ENCODE measurements around the gene C1QTNF12. TPM values are rescaled to one million over a fixed set of nuclear protein-coding genes. Genes with fewer than 3 reads are reported as not detected.

Gene C1QTNF12
- total RNA-seq, 1 donor from 2014 or later = 2.6 TPM

DNA sequence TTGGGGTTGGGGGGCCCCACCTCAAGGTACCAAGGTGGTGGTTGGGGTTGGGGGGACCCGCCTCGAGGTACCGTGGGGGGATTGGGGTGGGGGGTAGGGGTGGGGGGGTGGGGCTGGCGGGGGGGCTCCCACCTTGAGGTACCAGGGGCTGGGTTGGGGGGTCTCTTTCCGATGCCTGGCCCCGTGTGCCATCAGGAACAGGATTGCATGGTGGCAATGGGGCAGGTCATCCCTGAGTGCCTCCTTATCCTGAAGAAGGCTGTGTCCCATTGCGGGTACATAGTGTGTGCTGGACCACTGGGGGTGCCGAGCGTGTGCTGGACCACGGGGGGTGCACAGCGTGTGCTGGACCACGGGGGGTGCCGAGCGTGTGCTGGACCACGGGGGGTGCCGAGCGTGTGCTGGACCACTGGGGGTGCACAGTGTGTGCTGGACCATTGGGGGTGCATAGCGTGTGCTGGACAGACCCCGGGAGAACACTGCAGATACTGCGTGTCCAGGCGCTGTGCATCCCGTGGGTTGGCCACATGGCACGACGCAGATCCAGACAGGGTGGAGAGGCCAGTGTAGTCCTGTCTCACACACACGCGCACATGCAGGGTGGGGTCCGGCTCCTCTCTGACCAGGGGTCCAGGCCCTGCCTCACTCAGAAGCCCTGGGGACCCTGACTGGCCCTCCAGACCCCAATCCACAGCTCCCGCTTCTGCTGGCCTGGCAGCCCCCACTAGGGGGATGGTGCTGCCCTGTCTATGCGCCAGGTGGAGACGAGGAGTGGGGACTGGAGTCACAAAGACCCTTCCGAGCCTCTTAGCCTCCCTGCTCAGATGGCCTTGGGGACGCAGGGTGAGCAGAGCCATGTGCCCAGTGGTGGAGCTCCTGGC is 37.9 kb upstream of the C1QTNF12 start:
- no peak overlapping the region for H3K27ac ChIP-seq
- no peaks in the 10 kb centered on the region for H3K4me1 ChIP-seq
- intact Hi-C loops (cut with DNase I) = loop anchor here (10.0 kb wide), 1 partner anchor 160 kb away; no protein-coding TSS in a partner anchor
- no peak for ATAC-seq
- TF ChIP-seq, protein P1, sequence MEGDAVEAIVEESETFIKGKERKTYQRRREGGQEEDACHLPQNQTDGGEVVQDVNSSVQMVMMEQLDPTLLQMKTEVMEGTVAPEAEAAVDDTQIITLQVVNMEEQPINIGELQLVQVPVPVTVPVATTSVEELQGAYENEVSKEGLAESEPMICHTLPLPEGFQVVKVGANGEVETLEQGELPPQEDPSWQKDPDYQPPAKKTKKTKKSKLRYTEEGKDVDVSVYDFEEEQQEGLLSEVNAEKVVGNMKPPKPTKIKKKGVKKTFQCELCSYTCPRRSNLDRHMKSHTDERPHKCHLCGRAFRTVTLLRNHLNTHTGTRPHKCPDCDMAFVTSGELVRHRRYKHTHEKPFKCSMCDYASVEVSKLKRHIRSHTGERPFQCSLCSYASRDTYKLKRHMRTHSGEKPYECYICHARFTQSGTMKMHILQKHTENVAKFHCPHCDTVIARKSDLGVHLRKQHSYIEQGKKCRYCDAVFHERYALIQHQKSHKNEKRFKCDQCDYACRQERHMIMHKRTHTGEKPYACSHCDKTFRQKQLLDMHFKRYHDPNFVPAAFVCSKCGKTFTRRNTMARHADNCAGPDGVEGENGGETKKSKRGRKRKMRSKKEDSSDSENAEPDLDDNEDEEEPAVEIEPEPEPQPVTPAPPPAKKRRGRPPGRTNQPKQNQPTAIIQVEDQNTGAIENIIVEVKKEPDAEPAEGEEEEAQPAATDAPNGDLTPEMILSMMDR (IDR thresholded peaks at IDR 0.05) = no peak
- no peak for DNase-seq
- H3K27me3 ChIP-seq = peaks cover 14% of the 10 kb centered on the region
- no peak overlapping the region for H3K4me3 ChIP-seq
- H3K9me3 ChIP-seq = no peaks in the 10 kb centered on the region
- no peaks in the 10 kb centered on the region for H3K36me3 ChIP-seq

DNA sequence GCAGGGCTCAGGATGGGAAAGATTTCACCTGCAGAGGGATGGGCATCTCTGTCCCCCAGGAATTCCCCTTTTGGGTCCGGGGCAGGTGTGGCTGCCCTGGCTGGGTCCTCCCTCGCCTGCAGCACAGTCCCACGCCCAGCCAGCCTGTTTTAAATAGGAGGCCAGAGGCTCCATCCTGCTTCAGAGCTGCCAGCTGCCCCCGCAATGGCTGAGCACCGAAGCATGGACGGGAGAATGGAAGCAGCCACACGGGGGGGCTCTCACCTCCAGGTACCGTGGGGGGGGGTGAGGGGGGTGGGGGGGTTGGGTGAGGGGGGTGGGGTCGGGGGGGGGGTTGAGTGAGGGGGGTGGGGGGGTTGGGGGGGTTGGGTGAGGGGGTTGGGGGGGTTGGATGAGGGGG is 37.3 kb upstream of the C1QTNF12 start:
- DNase-seq = no peak
- peaks cover 14% of the 10 kb centered on the region for H3K27me3 ChIP-seq
- H3K4me3 ChIP-seq = no peak overlapping the region
- no peaks in the 10 kb centered on the region for H3K4me1 ChIP-seq
- no peak for ATAC-seq
- H3K27ac ChIP-seq = no peak overlapping the region
- no peaks in the 10 kb centered on the region for H3K9me3 ChIP-seq
- intact Hi-C loops (cut with DNase I) = loop anchor here (10.0 kb wide), 1 partner anchor 159 kb away; no protein-coding TSS in a partner anchor
- no peaks in the 10 kb centered on the region for H3K36me3 ChIP-seq
- TF ChIP-seq, protein P1 (IDR thresholded peaks at IDR 0.05) = no peak

DNA sequence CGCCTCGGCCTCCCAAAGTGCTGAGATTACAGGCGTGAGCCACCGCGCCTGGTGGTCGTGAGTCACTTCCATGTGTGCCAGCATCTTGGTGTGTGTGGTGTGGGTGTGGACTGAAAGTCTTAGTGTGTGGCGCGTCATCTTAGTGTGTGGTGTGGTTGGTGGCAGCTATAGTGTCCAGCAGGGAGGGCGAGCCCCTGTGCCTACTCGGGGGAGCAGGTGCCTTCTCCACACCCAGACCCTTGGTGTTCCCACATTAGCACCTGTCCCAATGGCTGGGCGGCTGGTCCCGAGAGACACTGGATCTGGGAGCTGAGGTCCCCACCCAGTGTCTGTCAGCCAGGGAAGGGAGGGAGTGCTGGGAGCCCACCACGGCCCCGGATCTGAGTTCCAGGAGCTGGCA is 36.5 kb upstream of the C1QTNF12 start:
- ATAC-seq (no peak), DNase-seq (no peak)
- TF ChIP-seq, protein P1 (IDR thresholded peaks at IDR 0.05) = no peak
- Histone ChIP-seq H3K27ac (no peak overlapping the region), H3K4me1 (no peaks in the 10 kb centered on the region), H3K27me3 (peaks cover 14% of the 10 kb centered on the region), H3K9me3 (no peaks in the 10 kb centered on the region), H3K36me3 (no peaks in the 10 kb centered on the region), H3K4me3 (no peak overlapping the region)
- intact Hi-C loops (cut with DNase I) = loop anchor here (10.0 kb wide), 1 partner anchor 158 kb away; no protein-coding TSS in a partner anchor

DNA sequence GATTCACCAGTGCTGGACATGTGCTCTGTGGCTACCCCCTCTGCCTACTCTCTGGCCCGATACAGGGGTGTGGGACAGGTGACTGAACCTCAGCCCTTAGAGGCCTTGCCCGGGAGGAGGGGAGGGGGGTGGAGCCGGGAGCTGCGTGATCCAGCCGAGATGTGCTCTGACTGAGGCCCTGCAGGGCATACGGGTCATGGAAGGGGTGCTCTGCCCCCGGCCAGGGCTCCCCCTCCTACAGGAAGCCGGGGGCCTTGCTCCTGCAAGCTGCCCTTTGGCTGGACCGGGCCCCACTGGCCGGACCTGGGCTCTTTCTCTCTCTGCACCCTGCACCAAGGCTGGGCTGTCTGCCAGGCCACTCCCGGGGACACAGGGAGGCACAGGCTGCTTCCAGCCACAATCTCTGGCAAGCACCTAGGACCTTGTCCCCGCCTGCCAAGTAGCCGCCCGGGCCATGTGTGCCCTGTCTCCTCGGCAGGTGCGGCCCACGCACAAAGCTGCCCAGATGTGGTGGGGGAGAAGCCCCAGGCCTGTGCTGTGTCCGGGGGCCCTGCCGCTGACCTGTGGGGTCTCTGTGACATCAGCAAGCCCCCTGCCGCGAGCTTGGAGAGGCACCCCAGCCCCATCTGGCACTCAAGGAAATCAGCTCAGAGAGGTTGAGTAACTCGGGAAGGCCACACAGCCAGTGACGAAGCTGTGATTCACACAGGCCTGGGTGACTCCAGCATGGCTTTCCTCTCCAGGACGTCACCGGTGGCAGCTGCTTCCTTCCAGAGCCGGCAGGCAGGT is 35.2 kb upstream of the C1QTNF12 start:
- intact Hi-C loops (cut with DNase I) = loop anchor here (10.0 kb wide), 1 partner anchor 157 kb away; no protein-coding TSS in a partner anchor
- DNase-seq (peak; percentile 91), ATAC-seq (peak; percentile 80)
- H3K36me3 ChIP-seq = no peaks in the 10 kb centered on the region
- TF ChIP-seq, protein P1 (IDR thresholded peaks at IDR 0.05) = no peak
- H3K27ac ChIP-seq = no peak overlapping the region
- H3K4me1 ChIP-seq = no peaks in the 10 kb centered on the region
- peaks cover 9% of the 10 kb centered on the region for H3K27me3 ChIP-seq
- H3K4me3 ChIP-seq = no peak overlapping the region
- H3K9me3 ChIP-seq = no peaks in the 10 kb centered on the region

GRCh38 chr1:1280782-1281481 is 34.4 kb upstream of the C1QTNF12 start:
- ATAC-seq = no peak
- no peaks in the 10 kb centered on the region for H3K36me3 ChIP-seq
- H3K4me1 ChIP-seq = no peaks in the 10 kb centered on the region
- no peaks in the 10 kb centered on the region for H3K9me3 ChIP-seq
- intact Hi-C loops (cut with DNase I) = loop anchor here (10.0 kb wide), 1 partner anchor 156 kb away; no protein-coding TSS in a partner anchor
- peaks cover 2% of the 10 kb centered on the region for H3K27me3 ChIP-seq
- no peak overlapping the region for H3K4me3 ChIP-seq
- H3K27ac ChIP-seq = no peak overlapping the region
- no peak for DNase-seq
- TF ChIP-seq, protein P1 (IDR thresholded peaks at IDR 0.05) = no peak

Data from upper lobe of right lung (tissue), 1 donor.